ENCODE results near the gene CACNA1C.

CACNA1C gene

GRCh38 chr12:2397356-2398045 lies 344.7 kb downstream of the CACNA1C start:
- no peaks in the 10 kb centered on the region for H3K27me3 ChIP-seq (replicated peaks in 2 of 5; ENCODE audit: control insufficient read depth in 4 of 5, insufficient read depth in 5 of 5, low read length in 4 of 5)
- POLR2A ChIA-PET = no interaction called here
- peaks cover 0 to 3% (median 0%) of the 10 kb centered on the region in 4 experiments for H3K4me1 ChIP-seq (ENCODE audit: control extremely low read depth in 1 of 4, control insufficient read depth in 4 of 4, insufficient read depth in 4 of 4, low read length in 3 of 4)
- no peak overlapping the region for H3K4me3 ChIP-seq (ENCODE audit: control insufficient read depth in 1 of 7, extremely low read depth in 1 of 7, insufficient read depth in 4 of 7, low read depth in 2 of 7, low read length in 6 of 7)
- CTCF ChIA-PET = interaction anchor here (0.9 to 2.0 kb wide), 10 partner anchors 8 to 334 kb away, joined by 3 to 8 read pairs (median 4); no protein-coding TSS in a partner anchor
- no peaks in the 10 kb centered on the region for H3K36me3 ChIP-seq (ENCODE audit: control insufficient read depth in 4 of 4, insufficient read depth in 4 of 4, low read length in 3 of 4)
- H3K27ac ChIP-seq (ENCODE audit: insufficient read depth in 1 of 2, low read depth in 1 of 2, low read length in 2 of 2, poor library complexity in 1 of 2, severe bottlenecking in 2 of 2) = no peak overlapping the region
- WGBS (ENCODE audit: insufficient coverage) = 99% methylated on average over 9 of the region's 11 CpGs
- H3K9me3 ChIP-seq (ENCODE audit: control extremely low read depth in 1 of 5, control insufficient read depth in 4 of 5, insufficient read depth in 2 of 5, low read depth in 1 of 5, low read length in 4 of 5) = no peaks in the 10 kb centered on the region
- DNase-seq = no peak

GRCh38 chr12:2401040-2401439 lies 348.3 kb downstream of the CACNA1C start:
- no peak for DNase-seq
- CTCF ChIA-PET = interaction anchor here (0.9 to 1.1 kb wide), 2 partner anchors 11 to 22 kb away, joined by 3 read pairs; no protein-coding TSS in a partner anchor
- Histone ChIP-seq H3K9me3 (ENCODE audit: control extremely low read depth in 1 of 5, control insufficient read depth in 4 of 5, insufficient read depth in 2 of 5, low read depth in 1 of 5, low read length in 4 of 5) (no peaks in the 10 kb centered on the region), H3K27me3 (replicated peaks in 2 of 5; ENCODE audit: control insufficient read depth in 4 of 5, insufficient read depth in 5 of 5, low read length in 4 of 5) (no peaks in the 10 kb centered on the region), H3K36me3 (ENCODE audit: control insufficient read depth in 4 of 4, insufficient read depth in 4 of 4, low read length in 3 of 4) (no peaks in the 10 kb centered on the region), H3K4me3 (ENCODE audit: control insufficient read depth in 1 of 7, extremely low read depth in 1 of 7, insufficient read depth in 4 of 7, low read depth in 2 of 7, low read length in 6 of 7) (no peak overlapping the region), H3K27ac (ENCODE audit: insufficient read depth in 1 of 2, low read depth in 1 of 2, low read length in 2 of 2, poor library complexity in 1 of 2, severe bottlenecking in 2 of 2) (no peak overlapping the region), H3K4me1 (ENCODE audit: control extremely low read depth in 1 of 4, control insufficient read depth in 4 of 4, insufficient read depth in 4 of 4, low read length in 3 of 4) (peaks cover 0 to 10% (median 4%) of the 10 kb centered on the region in 4 experiments)
- POLR2A ChIA-PET = no interaction called here
- 100% methylated on average over 1 of the region's 2 CpGs for WGBS (ENCODE audit: insufficient coverage)

- H3K4me1 ChIP-seq (ENCODE audit: control extremely low read depth in 1 of 4, control insufficient read depth in 4 of 4, insufficient read depth in 4 of 4, low read length in 3 of 4) = peaks cover 0 to 10% (median 4%) of the 10 kb centered on the region in 4 experiments
- no peak overlapping the region for H3K4me3 ChIP-seq (ENCODE audit: control insufficient read depth in 1 of 7, extremely low read depth in 1 of 7, insufficient read depth in 4 of 7, low read depth in 2 of 7, low read length in 6 of 7)
- no peaks in the 10 kb centered on the region for H3K27me3 ChIP-seq (replicated peaks in 2 of 5; ENCODE audit: control insufficient read depth in 4 of 5, insufficient read depth in 5 of 5, low read length in 4 of 5)
- ChIA-PET CTCF (interaction anchor here (0.9 to 1.1 kb wide), 2 partner anchors 19 to 21 kb away, joined by 3 read pairs; no protein-coding TSS in a partner anchor), POLR2A (no interaction called here)
- H3K36me3 ChIP-seq (ENCODE audit: control insufficient read depth in 4 of 4, insufficient read depth in 4 of 4, low read length in 3 of 4) = no peaks in the 10 kb centered on the region
- no peak for DNase-seq
- WGBS (ENCODE audit: insufficient coverage) = 95% methylated on average over 4 of the region's 5 CpGs
- no peak overlapping the region for H3K27ac ChIP-seq (ENCODE audit: insufficient read depth in 1 of 2, low read depth in 1 of 2, low read length in 2 of 2, poor library complexity in 1 of 2, severe bottlenecking in 2 of 2)
- no peaks in the 10 kb centered on the region for H3K9me3 ChIP-seq (ENCODE audit: control extremely low read depth in 1 of 5, control insufficient read depth in 4 of 5, insufficient read depth in 2 of 5, low read depth in 1 of 5, low read length in 4 of 5)
These were observed 349.3 kb downstream of the CACNA1C start for GRCh38 chr12:2402073-2402579.

GRCh38 chr12:2403221-2403976 lies 350.6 kb downstream of the CACNA1C start:
- Histone ChIP-seq H3K4me3 (ENCODE audit: control insufficient read depth in 1 of 7, extremely low read depth in 1 of 7, insufficient read depth in 4 of 7, low read depth in 2 of 7, low read length in 6 of 7) (no peak overlapping the region), H3K9me3 (ENCODE audit: control extremely low read depth in 1 of 5, control insufficient read depth in 4 of 5, insufficient read depth in 2 of 5, low read depth in 1 of 5, low read length in 4 of 5) (no peaks in the 10 kb centered on the region), H3K27me3 (replicated peaks in 2 of 5; ENCODE audit: control insufficient read depth in 4 of 5, insufficient read depth in 5 of 5, low read length in 4 of 5) (no peaks in the 10 kb centered on the region), H3K4me1 (ENCODE audit: control extremely low read depth in 1 of 4, control insufficient read depth in 4 of 4, insufficient read depth in 4 of 4, low read length in 3 of 4) (peaks cover 0 to 10% (median 5%) of the 10 kb centered on the region in 4 experiments), H3K36me3 (ENCODE audit: control insufficient read depth in 4 of 4, insufficient read depth in 4 of 4, low read length in 3 of 4) (no peaks in the 10 kb centered on the region), H3K27ac (ENCODE audit: insufficient read depth in 1 of 2, low read depth in 1 of 2, low read length in 2 of 2, poor library complexity in 1 of 2, severe bottlenecking in 2 of 2) (no peak overlapping the region)
- peak in 2 of 3 donors; percentile 36 to 40 for DNase-seq
- CTCF ChIA-PET = no interaction called here
- 69% methylated on average over 9 of the region's 14 CpGs for WGBS (ENCODE audit: insufficient coverage)
- POLR2A ChIA-PET = no interaction called here

- H3K9me3 ChIP-seq (ENCODE audit: control extremely low read depth in 1 of 5, control insufficient read depth in 4 of 5, insufficient read depth in 2 of 5, low read depth in 1 of 5, low read length in 4 of 5) = no peaks in the 10 kb centered on the region
- no peaks in the 10 kb centered on the region for H3K36me3 ChIP-seq (ENCODE audit: control insufficient read depth in 4 of 4, insufficient read depth in 4 of 4, low read length in 3 of 4)
- no peak overlapping the region for H3K27ac ChIP-seq (ENCODE audit: insufficient read depth in 1 of 2, low read depth in 1 of 2, low read length in 2 of 2, poor library complexity in 1 of 2, severe bottlenecking in 2 of 2)
- POLR2A ChIA-PET = no interaction called here
- WGBS (ENCODE audit: insufficient coverage) = 100% methylated on average over 2 of the region's 9 CpGs
- no peak for DNase-seq
- H3K4me1 ChIP-seq (ENCODE audit: control extremely low read depth in 1 of 4, control insufficient read depth in 4 of 4, insufficient read depth in 4 of 4, low read length in 3 of 4) = peaks cover 0 to 10% (median 5%) of the 10 kb centered on the region in 4 experiments
- CTCF ChIA-PET = no interaction called here
- no peak overlapping the region for H3K4me3 ChIP-seq (ENCODE audit: control insufficient read depth in 1 of 7, extremely low read depth in 1 of 7, insufficient read depth in 4 of 7, low read depth in 2 of 7, low read length in 6 of 7)
- H3K27me3 ChIP-seq (replicated peaks in 2 of 5; ENCODE audit: control insufficient read depth in 4 of 5, insufficient read depth in 5 of 5, low read length in 4 of 5) = no peaks in the 10 kb centered on the region
These were observed 352.3 kb downstream of the CACNA1C start for GRCh38 chr12:2405039-2405438.

- ChIA-PET POLR2A (no interaction called here), CTCF (no interaction called here)
- H3K27me3 ChIP-seq (replicated peaks in 2 of 5; ENCODE audit: control insufficient read depth in 4 of 5, insufficient read depth in 5 of 5, low read length in 4 of 5) = no peaks in the 10 kb centered on the region
- WGBS (ENCODE audit: insufficient coverage) = over 99% methylated on average over 8 of the region's 10 CpGs
- H3K4me1 ChIP-seq (ENCODE audit: control extremely low read depth in 1 of 4, control insufficient read depth in 4 of 4, insufficient read depth in 4 of 4, low read length in 3 of 4) = peaks cover 0 to 7% (median 5%) of the 10 kb centered on the region in 4 experiments
- no peak overlapping the region for H3K4me3 ChIP-seq (ENCODE audit: control insufficient read depth in 1 of 7, extremely low read depth in 1 of 7, insufficient read depth in 4 of 7, low read depth in 2 of 7, low read length in 6 of 7)
- no peak overlapping the region for H3K27ac ChIP-seq (ENCODE audit: insufficient read depth in 1 of 2, low read depth in 1 of 2, low read length in 2 of 2, poor library complexity in 1 of 2, severe bottlenecking in 2 of 2)
- H3K9me3 ChIP-seq (ENCODE audit: control extremely low read depth in 1 of 5, control insufficient read depth in 4 of 5, insufficient read depth in 2 of 5, low read depth in 1 of 5, low read length in 4 of 5) = no peaks in the 10 kb centered on the region
- DNase-seq = no peak
- H3K36me3 ChIP-seq (ENCODE audit: control insufficient read depth in 4 of 4, insufficient read depth in 4 of 4, low read length in 3 of 4) = no peaks in the 10 kb centered on the region
These were observed 354.1 kb downstream of the CACNA1C start for GRCh38 chr12:2406903-2407302.

- POLR2A ChIA-PET = no interaction called here
- no peak overlapping the region for H3K4me3 ChIP-seq (ENCODE audit: control insufficient read depth in 1 of 7, extremely low read depth in 1 of 7, insufficient read depth in 4 of 7, low read depth in 2 of 7, low read length in 6 of 7)
- WGBS (ENCODE audit: insufficient coverage) = no CpG with 5 or more reads among the region's 3 CpGs
These were observed 355.5 kb downstream of the CACNA1C start for GRCh38 chr12:2408262-2408661.

More at GRCh38 chr12:2408262-2408661, 355.5 kb downstream of the CACNA1C start:
- Histone ChIP-seq H3K9me3 (ENCODE audit: control extremely low read depth in 1 of 5, control insufficient read depth in 4 of 5, insufficient read depth in 2 of 5, low read depth in 1 of 5, low read length in 4 of 5) (no peaks in the 10 kb centered on the region), H3K27me3 (replicated peaks in 2 of 5; ENCODE audit: control insufficient read depth in 4 of 5, insufficient read depth in 5 of 5, low read length in 4 of 5) (no peaks in the 10 kb centered on the region), H3K27ac (ENCODE audit: insufficient read depth in 1 of 2, low read depth in 1 of 2, low read length in 2 of 2, poor library complexity in 1 of 2, severe bottlenecking in 2 of 2) (no peak overlapping the region), H3K4me1 (ENCODE audit: control extremely low read depth in 1 of 4, control insufficient read depth in 4 of 4, insufficient read depth in 4 of 4, low read length in 3 of 4) (peaks cover 0 to 5% (median 4%) of the 10 kb centered on the region in 4 experiments), H3K36me3 (ENCODE audit: control insufficient read depth in 4 of 4, insufficient read depth in 4 of 4, low read length in 3 of 4) (no peaks in the 10 kb centered on the region)
- CTCF ChIA-PET = interaction anchor here (0.6 to 1.3 kb wide), 2 partner anchors 12 to 131 kb away, joined by 3 to 5 read pairs; no protein-coding TSS in a partner anchor
- DNase-seq = peak in 2 of 3 donors; percentile 41 to 49

All from common myeloid progenitor, CD34-positive (primary cell).